GM21447 (cell line): ENCODE data around the gene SNX5.
A peak's percentile ranks its signal among the peaks of the same experiment; 100 is the strongest.

Experiments
- ATAC-seq: cut with Tn5 transposase; IDR thresholded peaks from one replicate; pipeline ENCODE4 v1.9.1; 2021; ENCODE audit not compliant: unreplicated experiment

The SNX5 gene

GRCh38 chr20:17919149-17919548, 49.4 kb downstream of the SNX5 start:
- no peak for ATAC-seq

- no peak for ATAC-seq
Observed at GRCh38 chr20:17917832-17918618, 50.6 kb downstream of the SNX5 start.

DNA sequence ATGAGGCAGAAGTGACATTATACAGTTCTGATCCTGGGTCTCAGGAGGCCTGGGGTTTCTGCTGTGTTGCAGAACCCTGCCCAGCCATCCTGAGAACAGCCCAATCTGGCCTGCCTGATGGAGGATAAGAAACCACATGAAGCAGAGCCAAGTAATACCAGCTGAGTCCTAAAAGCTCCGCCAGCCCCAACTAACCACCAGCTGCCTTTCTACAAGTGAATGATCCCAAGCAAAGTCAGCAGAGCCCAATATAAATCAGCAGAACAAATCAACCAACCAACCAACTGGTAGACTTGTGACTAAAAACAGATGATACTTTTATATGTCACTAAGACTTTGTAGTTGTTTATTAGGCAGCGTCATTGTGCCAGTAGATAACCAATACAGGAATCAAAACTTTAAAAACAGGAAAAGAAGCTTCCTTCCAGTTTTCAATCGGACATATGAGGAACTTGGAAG, 52.1 kb downstream of the SNX5 start:
- no peak for ATAC-seq

- no peak for ATAC-seq
Observed at GRCh38 chr20:17914957-17915356, 53.6 kb downstream of the SNX5 start.

DNA sequence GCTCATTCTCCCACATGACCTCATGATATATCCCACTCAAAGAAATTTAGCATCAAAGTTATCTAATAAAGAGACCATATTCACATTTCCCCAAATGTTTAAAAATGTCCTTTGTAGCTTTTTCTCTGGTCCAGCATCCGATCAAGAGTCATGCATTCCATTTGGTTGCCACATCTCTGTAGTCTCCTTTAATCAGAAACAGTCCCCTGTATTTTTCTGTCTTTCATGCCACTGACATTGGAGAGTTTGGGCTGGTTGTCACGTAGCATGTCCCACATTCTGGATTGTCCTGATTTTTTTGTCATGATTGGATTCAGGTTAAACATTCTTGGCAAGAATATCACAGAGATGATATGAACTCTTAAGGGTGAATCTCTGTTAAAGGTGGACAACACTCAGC, 55.7 kb downstream of the SNX5 start:
- no peak for ATAC-seq

DNA sequence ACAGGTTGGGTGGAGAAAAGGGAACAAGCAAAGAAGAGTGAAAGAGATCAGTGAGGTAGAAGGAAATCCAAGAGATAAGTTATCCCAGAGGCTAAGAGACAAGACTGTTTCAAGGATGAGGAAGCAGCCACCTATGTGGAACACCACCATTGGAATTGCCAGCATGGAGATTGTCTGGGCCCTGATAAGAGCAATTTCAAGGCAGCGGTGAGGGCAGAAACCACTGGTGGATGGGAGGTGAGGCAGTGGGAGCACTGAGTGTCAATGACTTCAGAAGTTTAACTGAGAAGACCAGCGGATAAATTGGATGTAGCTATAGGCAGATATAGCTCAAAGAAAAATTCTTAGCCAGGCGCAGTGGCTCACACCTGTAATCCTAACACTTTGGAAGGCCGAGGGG, 56.7 kb downstream of the SNX5 start:
- no peak for ATAC-seq

DNA sequence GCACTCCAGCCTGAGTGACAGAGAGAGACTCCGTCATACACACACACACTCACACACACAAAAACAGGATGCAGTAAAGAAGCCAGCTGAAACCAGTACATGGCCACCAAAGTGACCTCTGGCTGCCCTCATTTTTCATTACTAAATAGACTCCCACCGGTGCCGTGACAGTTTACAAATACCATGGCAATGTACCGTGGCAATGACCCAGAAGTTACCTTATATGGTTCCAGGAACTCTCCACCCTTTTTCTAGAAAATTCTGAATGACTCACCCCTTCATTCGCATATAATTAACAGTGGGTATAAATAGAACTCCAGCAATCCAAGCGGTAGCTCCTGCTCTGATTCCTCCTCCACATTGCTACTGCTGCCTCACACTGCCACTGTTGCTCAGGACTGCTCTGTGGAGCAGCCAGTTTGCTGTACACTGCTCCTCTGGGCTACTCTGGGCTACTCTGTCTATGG, 57.7 kb downstream of the SNX5 start:
- no peak for ATAC-seq

DNA sequence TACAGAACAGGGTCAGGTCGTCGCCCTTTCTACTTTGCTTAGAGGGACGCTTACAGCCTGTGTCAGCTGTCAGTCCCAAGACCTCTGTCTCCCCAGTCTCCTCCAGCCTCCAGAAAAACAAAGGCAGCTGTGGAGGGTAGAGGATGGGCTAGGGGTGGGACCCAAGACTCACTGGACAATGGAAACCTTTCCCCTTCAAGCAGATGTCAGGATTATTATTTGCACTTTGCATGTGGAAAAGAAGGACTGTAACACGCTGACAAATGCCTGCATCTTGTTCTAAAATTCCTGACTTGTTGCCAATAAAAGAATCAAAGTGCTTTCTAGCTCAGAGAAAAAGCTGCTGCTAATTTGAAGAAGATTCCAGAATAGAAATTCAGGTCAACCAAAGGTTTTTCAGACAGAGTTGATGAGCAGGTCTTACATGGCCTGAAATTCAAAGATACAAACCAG, 58.7 kb downstream of the SNX5 start:
- no peak for ATAC-seq

- ATAC-seq = no peak
Observed at GRCh38 chr20:17905544-17905943, 63.0 kb downstream of the SNX5 start.

GRCh38 chr20:17904027-17904426, 64.6 kb downstream of the SNX5 start:
- ATAC-seq = peak; percentile 90

DNA sequence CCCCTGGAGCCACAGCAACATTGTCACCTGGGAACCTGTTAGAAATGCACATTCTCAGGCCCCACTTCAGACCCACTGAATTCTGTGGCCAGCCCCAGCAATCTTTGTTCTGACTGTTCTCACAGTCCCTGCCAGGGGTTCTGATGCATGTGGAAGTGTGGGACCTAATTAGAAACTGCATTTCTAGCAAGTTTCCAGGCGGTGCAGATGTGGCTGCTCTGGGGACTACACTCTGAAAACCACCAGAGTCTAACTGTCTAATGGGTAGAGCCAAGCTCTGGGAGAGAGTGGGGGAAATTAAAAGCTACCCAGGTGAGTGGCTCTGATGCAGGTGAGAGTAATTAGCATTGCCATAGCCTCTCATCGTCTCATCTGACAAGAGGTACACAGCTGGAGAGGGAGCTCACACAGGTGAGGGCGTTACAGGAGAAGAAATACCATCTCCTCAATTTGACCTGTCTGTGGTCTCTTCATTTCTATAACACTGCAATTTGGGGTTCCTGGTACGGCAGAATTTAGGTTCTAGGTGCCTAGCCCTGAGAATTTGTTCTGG, 66.0 kb downstream of the SNX5 start:
- no peak for ATAC-seq

DNA sequence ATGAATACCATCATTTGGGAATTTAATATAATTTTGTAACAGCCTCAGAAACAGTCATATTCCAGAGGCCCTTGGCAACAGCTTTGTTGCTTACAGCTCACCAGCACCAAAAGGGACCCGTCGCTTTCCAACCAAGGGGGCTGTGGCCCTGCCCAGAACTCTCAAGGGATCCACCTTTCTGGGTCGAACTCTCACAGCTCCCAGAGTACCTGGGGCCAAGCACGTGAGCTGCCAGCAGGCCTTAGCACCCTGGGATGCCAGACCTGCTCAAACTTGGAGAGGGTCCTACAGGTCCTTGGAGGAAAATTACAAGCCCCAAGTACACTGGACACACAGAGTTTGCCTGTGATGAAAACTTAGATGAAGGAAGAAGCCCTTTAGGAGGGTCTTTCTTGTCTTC, 66.6 kb downstream of the SNX5 start:
- ATAC-seq = no peak

DNA sequence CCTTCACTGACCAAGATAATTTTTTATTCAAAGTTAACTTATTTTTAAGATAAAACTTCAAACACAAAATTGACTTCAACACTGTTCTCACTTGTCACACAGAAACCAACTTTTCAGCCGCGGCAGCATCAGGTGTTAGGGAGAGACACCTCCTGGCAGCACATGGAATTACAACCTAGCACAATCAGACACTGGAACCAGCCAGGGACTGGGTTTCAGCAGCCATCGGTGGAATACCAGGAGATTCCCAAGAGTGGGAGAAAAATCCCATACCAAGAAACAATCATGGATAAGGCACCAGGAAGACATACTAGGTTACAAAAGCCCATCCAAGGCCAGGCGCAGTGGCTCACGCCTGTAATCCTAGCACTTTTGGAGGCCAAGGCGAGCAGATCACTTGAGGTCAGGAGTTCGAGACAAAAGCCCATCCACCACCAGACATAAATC, 70.0 kb downstream of the SNX5 start:
- ATAC-seq = no peak

- no peak for ATAC-seq
Observed at GRCh38 chr20:17897566-17898307, 70.9 kb downstream of the SNX5 start.

DNA sequence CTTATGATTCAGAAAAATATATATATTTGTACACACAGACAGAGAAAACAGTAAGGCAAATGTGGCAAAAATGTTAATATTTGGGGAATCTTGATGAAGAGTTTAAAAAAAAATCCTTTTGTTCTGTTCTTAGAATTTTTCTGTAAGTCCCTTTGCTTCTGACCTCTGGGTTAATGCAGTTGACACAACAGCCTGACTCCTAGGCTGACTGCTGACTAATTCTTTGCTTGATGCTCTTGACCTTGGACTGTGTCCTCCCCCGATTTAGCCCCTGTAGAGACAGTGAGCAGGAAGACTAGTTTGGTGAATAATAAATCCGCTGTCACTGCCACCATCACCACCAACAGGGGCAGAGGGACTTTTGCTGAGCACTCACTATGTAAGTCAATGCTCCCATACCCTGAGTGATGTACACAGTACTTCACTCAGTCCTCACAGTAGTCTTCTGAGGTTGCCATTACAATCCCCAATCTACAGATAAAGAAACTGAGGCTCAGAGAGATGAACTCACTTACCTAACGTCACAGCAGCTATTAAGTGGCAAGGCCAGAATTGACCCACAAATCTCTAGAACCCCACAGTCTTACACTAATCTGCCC, 71.7 kb downstream of the SNX5 start:
- ATAC-seq = no peak

DNA sequence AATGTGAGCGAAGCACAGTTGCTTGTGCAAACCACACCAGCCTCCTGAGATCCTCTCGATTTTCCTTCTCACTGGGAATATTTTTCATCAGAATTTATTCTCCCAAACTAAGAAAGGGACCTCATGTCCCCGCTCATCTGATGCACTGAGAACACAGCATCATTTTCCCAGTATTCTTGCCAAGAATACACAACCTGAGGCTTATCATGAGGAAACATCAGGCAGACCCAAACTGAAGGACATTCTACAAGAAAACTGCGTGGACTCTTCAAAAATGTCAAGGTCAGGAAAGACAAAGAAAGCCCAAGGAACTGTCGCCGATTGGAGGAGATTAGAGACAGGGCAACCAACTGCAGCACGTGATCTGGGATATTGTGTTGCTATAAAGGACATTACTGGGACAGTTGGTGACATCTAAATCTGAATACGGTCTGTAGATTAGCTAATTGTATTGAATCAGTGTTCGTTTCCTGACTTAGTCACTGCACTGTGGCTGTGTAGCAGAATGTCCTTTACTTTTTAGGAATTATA, 72.3 kb downstream of the SNX5 start:
- no peak for ATAC-seq

DNA sequence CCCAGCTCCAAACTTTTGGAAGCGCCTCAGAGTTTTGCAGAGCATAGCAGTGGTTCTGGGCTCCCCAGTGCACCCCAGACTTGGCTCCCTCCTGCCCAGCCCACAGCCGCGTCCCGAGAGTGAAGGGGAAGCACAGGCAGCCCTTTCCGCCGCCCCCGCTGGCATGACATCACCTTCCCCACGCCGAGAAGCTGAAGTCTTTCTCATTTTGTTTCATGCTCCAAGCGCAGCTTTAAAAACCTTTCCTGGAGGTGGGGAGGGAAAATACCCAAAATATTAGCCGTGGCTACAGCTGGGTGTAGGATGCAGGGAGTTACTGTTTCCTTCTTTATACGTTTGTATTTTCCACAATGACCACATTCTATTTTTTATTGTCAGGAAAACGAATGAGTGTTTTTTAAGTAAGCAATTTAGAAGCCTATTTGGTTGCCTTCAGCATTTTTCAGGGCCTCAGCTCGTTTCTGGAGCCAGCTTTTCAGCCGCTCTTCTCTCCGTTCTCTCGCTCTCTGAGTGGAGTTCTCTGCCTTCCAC, 72.9 kb downstream of the SNX5 start:
- ATAC-seq = peak; percentile 67

GRCh38 chr20:17893445-17893844, 75.1 kb downstream of the SNX5 start:
- ATAC-seq = no peak

GRCh38 chr20:17892189-17892938, 76.2 kb downstream of the SNX5 start:
- no peak for ATAC-seq
